Measurements from ENCODE around the gene F2.

F2 gene

DNA sequence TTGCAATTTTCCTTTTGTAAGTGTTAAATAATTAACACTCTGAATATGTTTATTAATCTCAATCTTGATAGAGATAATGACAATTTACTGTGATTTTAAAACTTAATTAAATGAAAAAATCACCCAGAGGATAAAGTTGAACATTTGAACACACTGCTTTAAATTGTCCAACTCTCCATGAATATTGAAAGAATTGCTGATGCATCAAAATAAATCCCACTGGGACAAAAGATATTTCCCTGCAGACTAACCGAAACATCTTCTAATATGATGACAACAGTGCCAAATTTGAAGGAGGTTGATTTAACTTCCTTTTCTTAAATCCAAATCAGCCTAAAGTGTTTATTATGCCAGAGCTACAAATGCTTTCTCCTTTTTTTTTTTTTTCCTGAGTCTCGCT is 47.6 kb downstream of the F2 start:
- Histone ChIP-seq H3K27ac (no peak overlapping the region), H3K36me3 (peaks cover 95% of the 10 kb centered on the region), H3K4me3 (ENCODE audit: low read depth in 1 of 2, low read length in 1 of 2) (no peak overlapping the region), H3K9me3 (no peaks in the 10 kb centered on the region), H3K4me1 (ENCODE audit: control insufficient read depth in 1 of 2, insufficient read depth in 1 of 2, low read depth in 1 of 2, low read length in 1 of 2) (no peaks in the 10 kb centered on the region), H3K27me3 (no peaks in the 10 kb centered on the region)
- TF ChIP-seq, protein P1, sequence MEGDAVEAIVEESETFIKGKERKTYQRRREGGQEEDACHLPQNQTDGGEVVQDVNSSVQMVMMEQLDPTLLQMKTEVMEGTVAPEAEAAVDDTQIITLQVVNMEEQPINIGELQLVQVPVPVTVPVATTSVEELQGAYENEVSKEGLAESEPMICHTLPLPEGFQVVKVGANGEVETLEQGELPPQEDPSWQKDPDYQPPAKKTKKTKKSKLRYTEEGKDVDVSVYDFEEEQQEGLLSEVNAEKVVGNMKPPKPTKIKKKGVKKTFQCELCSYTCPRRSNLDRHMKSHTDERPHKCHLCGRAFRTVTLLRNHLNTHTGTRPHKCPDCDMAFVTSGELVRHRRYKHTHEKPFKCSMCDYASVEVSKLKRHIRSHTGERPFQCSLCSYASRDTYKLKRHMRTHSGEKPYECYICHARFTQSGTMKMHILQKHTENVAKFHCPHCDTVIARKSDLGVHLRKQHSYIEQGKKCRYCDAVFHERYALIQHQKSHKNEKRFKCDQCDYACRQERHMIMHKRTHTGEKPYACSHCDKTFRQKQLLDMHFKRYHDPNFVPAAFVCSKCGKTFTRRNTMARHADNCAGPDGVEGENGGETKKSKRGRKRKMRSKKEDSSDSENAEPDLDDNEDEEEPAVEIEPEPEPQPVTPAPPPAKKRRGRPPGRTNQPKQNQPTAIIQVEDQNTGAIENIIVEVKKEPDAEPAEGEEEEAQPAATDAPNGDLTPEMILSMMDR (IDR thresholded peaks at IDR 0.05): no peak

DNA sequence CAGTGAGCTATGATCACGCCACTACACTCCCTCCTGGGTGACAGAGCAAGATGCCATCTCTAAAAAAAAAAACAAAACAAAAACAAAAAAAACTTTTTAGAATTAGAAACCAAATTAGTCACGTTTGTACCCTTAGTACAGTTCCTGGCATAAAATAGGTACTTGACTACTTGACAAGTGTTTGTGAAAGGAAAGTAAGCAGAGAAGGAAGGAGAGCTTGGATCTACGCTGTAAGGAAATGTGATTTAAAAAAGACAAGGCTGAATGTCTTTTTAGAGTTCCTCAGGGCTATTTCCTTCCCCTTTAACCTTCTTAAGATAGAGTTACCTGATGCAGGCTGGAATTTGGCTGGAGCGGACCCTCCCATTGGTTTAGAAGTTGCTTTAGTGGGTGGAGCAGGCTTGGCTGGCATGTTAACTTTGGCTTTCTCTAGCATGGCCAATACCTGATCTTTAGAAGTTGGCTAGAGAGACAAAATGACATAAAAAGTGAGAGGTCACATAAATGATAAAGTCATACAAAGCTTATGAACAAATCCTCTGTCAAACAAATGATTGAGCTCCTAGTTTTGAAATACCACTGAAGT is 50.7 kb downstream of the F2 start:
- no peak overlapping the region for H3K27ac ChIP-seq
- H3K4me3 ChIP-seq (ENCODE audit: low read depth in 1 of 2, low read length in 1 of 2): no peak overlapping the region
- no peaks in the 10 kb centered on the region for H3K9me3 ChIP-seq
- TF ChIP-seq, protein P1 (IDR thresholded peaks at IDR 0.05): no peak
- H3K4me1 ChIP-seq (ENCODE audit: control insufficient read depth in 1 of 2, insufficient read depth in 1 of 2, low read depth in 1 of 2, low read length in 1 of 2): no peaks in the 10 kb centered on the region
- peaks cover 77% of the 10 kb centered on the region for H3K36me3 ChIP-seq
- H3K27me3 ChIP-seq: no peaks in the 10 kb centered on the region

DNA sequence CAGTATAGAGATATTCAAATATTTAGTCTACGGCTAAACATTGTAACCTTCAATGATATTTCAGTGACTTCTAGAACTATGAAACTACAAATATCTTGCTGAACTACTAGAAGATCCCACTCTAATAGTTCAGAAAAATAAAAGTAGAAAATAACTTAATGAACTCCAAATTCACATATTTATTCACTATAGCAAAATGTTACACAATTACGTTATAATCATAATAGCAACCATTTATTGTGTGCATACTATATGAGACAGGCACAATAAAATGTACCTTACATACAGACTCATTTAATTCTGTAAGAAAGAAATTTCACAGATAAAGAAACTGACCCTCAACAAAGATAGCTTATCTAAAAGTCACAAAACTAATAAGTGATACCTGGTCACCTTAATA is 57.9 kb downstream of the F2 start:
- Histone ChIP-seq H3K36me3 (peaks cover 69% of the 10 kb centered on the region), H3K4me1 (ENCODE audit: control insufficient read depth in 1 of 2, insufficient read depth in 1 of 2, low read depth in 1 of 2, low read length in 1 of 2) (no peaks in the 10 kb centered on the region), H3K27me3 (no peaks in the 10 kb centered on the region), H3K9me3 (no peaks in the 10 kb centered on the region), H3K27ac (no peak overlapping the region), H3K4me3 (ENCODE audit: low read depth in 1 of 2, low read length in 1 of 2) (no peak overlapping the region)
- TF ChIP-seq, protein P1 (IDR thresholded peaks at IDR 0.05): no peak

DNA sequence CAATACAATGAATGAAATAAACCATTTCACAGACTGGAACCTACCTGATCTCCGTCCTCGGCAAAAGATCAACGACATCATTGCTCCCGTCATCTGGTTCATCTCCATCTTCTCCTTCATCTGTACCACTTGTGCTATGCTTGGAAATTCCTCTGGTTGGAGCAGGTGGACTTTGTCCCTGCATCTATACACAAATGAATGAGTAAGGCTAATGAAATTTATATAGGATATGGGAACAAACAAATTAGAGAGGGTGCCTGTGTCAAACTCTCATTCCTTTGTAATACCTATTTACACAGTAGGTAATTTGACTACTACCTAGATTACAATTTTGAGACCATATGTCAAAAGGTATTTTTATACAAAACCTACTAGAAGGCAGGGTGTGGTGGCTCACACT is 59.4 kb downstream of the F2 start:
- peaks cover 70% of the 10 kb centered on the region for H3K36me3 ChIP-seq
- H3K4me1 ChIP-seq (ENCODE audit: control insufficient read depth in 1 of 2, insufficient read depth in 1 of 2, low read depth in 1 of 2, low read length in 1 of 2): no peaks in the 10 kb centered on the region
- H3K27ac ChIP-seq: no peak overlapping the region
- no peaks in the 10 kb centered on the region for H3K27me3 ChIP-seq
- TF ChIP-seq, protein P1 (IDR thresholded peaks at IDR 0.05): no peak
- no peak overlapping the region for H3K4me3 ChIP-seq (ENCODE audit: low read depth in 1 of 2, low read length in 1 of 2)
- H3K9me3 ChIP-seq: no peaks in the 10 kb centered on the region

All from neutrophil (primary cell).